Tracheal epithelial cell (primary cell): Measurements from ENCODE around the gene SLITRK5. TPM values are rescaled to one million over a fixed set of nuclear protein-coding genes. Genes with fewer than 3 reads are reported as not detected.

Experiments used
- total RNA-seq: library from RNA; depleted of rRNA; stranded (reverse); fragments of >200 nt; gene quantifications from 2 replicates; pipeline ENCODE4 v1.2.1, GENCODE V29; 2014

SLITRK5 gene, protein sequence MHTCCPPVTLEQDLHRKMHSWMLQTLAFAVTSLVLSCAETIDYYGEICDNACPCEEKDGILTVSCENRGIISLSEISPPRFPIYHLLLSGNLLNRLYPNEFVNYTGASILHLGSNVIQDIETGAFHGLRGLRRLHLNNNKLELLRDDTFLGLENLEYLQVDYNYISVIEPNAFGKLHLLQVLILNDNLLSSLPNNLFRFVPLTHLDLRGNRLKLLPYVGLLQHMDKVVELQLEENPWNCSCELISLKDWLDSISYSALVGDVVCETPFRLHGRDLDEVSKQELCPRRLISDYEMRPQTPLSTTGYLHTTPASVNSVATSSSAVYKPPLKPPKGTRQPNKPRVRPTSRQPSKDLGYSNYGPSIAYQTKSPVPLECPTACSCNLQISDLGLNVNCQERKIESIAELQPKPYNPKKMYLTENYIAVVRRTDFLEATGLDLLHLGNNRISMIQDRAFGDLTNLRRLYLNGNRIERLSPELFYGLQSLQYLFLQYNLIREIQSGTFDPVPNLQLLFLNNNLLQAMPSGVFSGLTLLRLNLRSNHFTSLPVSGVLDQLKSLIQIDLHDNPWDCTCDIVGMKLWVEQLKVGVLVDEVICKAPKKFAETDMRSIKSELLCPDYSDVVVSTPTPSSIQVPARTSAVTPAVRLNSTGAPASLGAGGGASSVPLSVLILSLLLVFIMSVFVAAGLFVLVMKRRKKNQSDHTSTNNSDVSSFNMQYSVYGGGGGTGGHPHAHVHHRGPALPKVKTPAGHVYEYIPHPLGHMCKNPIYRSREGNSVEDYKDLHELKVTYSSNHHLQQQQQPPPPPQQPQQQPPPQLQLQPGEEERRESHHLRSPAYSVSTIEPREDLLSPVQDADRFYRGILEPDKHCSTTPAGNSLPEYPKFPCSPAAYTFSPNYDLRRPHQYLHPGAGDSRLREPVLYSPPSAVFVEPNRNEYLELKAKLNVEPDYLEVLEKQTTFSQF
- total RNA-seq, result under 0.01 TPM in 2 replicates

DNA sequence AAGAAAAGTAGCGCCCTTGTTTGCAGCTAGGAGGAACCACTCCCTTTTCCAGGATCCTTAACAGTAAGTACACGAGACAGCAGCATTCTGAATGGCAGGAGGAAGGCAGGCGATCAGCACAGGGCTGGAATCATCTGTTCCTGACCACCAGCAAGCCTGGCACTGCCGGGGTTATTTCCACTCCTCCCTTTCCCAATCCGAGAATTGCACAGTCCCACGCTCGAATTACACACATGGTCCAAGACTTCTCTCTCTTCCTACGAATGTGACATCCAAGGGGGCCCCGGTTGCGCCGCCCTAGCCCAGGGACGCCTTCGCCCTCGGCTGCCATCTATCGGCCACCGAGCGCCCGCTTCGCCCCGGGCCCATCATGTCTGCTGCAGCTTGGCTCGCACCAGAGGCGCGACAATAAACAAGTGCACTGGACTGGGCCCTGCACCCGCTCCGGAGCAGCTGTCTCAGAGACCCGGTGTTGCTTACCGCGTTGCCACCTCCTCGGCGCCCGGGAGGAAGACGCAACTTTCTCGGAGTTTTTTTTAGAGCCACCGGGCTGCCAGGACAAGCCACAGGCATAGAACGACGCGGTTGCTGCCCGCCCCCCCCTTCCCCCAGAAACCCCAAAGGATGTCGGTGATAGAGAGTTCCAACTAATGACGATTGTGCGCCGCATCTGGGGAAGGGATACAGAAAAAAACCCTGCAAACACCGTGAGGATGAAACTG, at the start of gene SLITRK5:
TSS of gene SLITRK5 (plus strand) at position 341 of the 722 bp plus-strand sequence. CDS start 4,018 bp downstream, outside the sequence.

